ENCODE measurements around the gene CNTNAP2. TPM values are rescaled to one million over a fixed set of nuclear protein-coding genes. Genes with fewer than 3 reads are reported as not detected.

CNTNAP2 gene
- polyA plus RNA-seq, 4 donors: 0.54 to 10.1 (median 2.6) TPM

DNA sequence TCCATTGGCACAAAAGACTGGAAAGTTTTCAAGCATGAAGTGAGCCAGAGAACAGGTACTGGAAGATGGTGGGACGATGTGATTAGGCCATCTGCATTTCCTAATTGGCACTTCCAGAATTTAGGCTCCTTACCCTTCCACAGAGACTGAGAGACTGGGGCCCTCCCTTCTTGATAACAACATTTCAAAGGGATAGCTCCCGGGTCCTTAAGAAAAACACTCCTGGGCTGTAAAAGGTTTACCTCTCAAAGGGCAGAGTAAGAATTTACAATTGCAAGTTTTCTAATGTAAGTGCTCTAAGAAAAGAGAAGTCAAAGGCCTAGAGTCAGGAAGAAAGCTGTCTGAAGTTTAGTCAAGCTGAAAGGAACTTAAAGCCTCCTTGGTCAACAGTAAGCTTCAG lies 1914.4 kb downstream of the CNTNAP2 start:
- H3K27me3 ChIP-seq (ENCODE audit: control insufficient read depth in 3 of 3, insufficient read depth in 3 of 3, low read length in 3 of 3): no peaks in the 10 kb centered on the region
- DNase-seq: no peak
- WGBS, 3 donors: 39 to 49% (median 41%) methylated on average over 2 of the region's 2 CpGs
- FAIRE-seq: no peak
- no peaks in the 10 kb centered on the region for H3K4me1 ChIP-seq (ENCODE audit: control insufficient read depth in 3 of 3, insufficient read depth in 2 of 3, low read depth in 1 of 3, low read length in 2 of 3)
- no peak overlapping the region for H3K27ac ChIP-seq (ENCODE audit: low read depth in 1 of 3, low read length in 2 of 3)
- no peaks in the 10 kb centered on the region for H3K36me3 ChIP-seq (ENCODE audit: control insufficient read depth in 3 of 3, insufficient read depth in 2 of 3, low read depth in 1 of 3, low read length in 3 of 3)
- H3K9me3 ChIP-seq (ENCODE audit: control insufficient read depth in 2 of 2, insufficient read depth in 1 of 2, low read depth in 1 of 2, low read length in 1 of 2): no peaks in the 10 kb centered on the region
- H3K4me3 ChIP-seq (ENCODE audit: low read depth in 1 of 3, low read length in 3 of 3): no peak overlapping the region

DNA sequence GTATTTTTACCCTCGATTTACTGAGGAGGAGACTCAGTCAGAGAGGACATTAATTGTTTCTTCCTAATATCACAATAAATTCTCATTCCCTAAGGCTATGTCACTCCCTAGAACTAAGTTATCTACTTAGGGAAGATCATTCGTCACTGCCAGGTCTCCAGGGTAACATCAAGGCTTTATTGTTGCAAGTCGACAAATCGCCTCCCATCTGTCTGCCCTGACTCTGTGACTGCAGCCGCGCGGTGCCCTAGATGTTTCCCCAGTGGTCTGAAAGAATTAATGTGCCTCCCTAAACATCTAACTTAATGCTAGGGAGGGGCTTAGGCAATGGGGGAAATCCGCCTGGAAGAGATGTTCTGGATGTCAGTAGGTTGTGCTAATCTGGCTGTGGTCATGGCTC lies 1915.2 kb downstream of the CNTNAP2 start:
- Histone ChIP-seq H3K36me3 (ENCODE audit: control insufficient read depth in 3 of 3, insufficient read depth in 2 of 3, low read depth in 1 of 3, low read length in 3 of 3) (no peaks in the 10 kb centered on the region), H3K4me3 (ENCODE audit: low read depth in 1 of 3, low read length in 3 of 3) (no peak overlapping the region), H3K4me1 (ENCODE audit: control insufficient read depth in 3 of 3, insufficient read depth in 2 of 3, low read depth in 1 of 3, low read length in 2 of 3) (no peaks in the 10 kb centered on the region), H3K27me3 (ENCODE audit: control insufficient read depth in 3 of 3, insufficient read depth in 3 of 3, low read length in 3 of 3) (no peaks in the 10 kb centered on the region), H3K27ac (ENCODE audit: low read depth in 1 of 3, low read length in 2 of 3) (no peak overlapping the region), H3K9me3 (ENCODE audit: control insufficient read depth in 2 of 2, insufficient read depth in 1 of 2, low read depth in 1 of 2, low read length in 1 of 2) (no peaks in the 10 kb centered on the region)
- no peak for FAIRE-seq
- WGBS, 3 donors: 71 to 77% (median 74%) methylated on average over 8 of the region's 8 CpGs
- no peak for DNase-seq

DNA sequence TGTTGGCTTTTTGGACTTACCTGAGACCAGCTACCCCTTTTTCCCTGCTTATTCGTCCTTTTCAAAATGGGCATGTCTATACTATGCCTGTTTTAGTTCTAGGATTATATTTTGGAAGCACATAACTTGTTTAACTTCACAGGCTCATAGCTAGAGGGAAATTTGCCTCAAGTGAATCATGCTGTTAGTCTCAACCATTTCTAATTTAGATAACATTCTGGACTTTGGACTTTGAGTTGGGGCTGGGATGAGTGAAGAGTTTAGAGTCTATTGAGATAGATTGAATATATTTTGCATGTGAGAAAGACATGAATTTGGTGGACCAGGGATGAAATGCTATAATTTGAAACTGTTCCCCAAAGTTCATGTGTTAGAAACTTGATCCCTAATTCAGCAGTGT lies 1919.3 kb downstream of the CNTNAP2 start:
- no peak overlapping the region for H3K27ac ChIP-seq (ENCODE audit: low read depth in 1 of 3, low read length in 2 of 3)
- no peaks in the 10 kb centered on the region for H3K4me1 ChIP-seq (ENCODE audit: control insufficient read depth in 3 of 3, insufficient read depth in 2 of 3, low read depth in 1 of 3, low read length in 2 of 3)
- peak; percentile 12 to 27 for DNase-seq
- H3K36me3 ChIP-seq (ENCODE audit: control insufficient read depth in 3 of 3, insufficient read depth in 2 of 3, low read depth in 1 of 3, low read length in 3 of 3): no peaks in the 10 kb centered on the region
- H3K4me3 ChIP-seq (ENCODE audit: low read depth in 1 of 3, low read length in 3 of 3): no peak overlapping the region
- 34 to 66% (median 38%) methylated on average over 1 of the region's 1 CpG for WGBS, 3 donors
- no peaks in the 10 kb centered on the region for H3K9me3 ChIP-seq (ENCODE audit: control insufficient read depth in 2 of 2, insufficient read depth in 1 of 2, low read depth in 1 of 2, low read length in 1 of 2)
- no peak for FAIRE-seq
- no peaks in the 10 kb centered on the region for H3K27me3 ChIP-seq (ENCODE audit: control insufficient read depth in 3 of 3, insufficient read depth in 3 of 3, low read length in 3 of 3)

DNA sequence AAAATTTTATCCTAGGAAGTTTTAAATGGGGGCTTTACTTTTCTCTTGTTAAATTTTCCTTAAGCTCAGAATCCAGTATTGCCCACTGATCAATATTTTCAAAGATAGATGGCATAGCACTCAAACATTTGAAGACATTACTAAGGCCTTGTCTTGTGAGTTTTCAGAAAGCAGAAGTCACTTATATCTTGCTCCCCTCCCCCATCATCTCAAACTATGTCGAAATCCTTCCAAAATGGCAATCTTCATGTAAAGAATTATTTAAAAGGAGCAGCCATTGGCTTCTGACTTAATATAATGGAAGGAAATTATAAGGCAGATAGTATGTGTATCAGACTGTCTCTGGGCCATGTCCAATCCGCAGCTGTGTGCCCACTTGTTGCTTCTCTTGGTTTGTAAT lies 1920.4 kb downstream of the CNTNAP2 start:
- WGBS, 3 donors: 67 to 90% (median 77%) methylated on average over 2 of the region's 2 CpGs
- Histone ChIP-seq H3K27ac (ENCODE audit: low read depth in 1 of 3, low read length in 2 of 3) (no peak overlapping the region), H3K27me3 (ENCODE audit: control insufficient read depth in 3 of 3, insufficient read depth in 3 of 3, low read length in 3 of 3) (no peaks in the 10 kb centered on the region), H3K4me1 (ENCODE audit: control insufficient read depth in 3 of 3, insufficient read depth in 2 of 3, low read depth in 1 of 3, low read length in 2 of 3) (no peaks in the 10 kb centered on the region), H3K4me3 (ENCODE audit: low read depth in 1 of 3, low read length in 3 of 3) (no peak overlapping the region), H3K9me3 (ENCODE audit: control insufficient read depth in 2 of 2, insufficient read depth in 1 of 2, low read depth in 1 of 2, low read length in 1 of 2) (no peaks in the 10 kb centered on the region), H3K36me3 (ENCODE audit: control insufficient read depth in 3 of 3, insufficient read depth in 2 of 3, low read depth in 1 of 3, low read length in 3 of 3) (no peaks in the 10 kb centered on the region)
- FAIRE-seq (no peak), DNase-seq (no peak)

DNA sequence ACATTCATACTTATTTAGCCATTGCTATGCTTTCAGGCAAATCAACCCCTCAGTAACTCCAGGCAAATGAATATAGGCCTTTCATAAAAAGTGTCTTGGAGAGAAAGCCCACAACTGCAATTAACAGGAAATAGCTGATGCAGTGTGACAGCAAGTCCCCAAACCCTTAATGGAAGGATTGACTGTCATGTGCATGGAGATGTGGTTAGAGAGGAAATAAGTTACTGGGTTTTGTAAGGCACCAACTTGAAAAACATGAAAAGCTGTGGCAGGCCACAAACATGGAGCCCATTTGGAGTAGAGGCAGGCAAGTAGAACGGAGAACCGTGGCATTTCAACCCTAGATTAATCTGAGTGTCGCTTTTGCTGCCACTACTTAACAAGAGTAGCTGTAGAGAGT lies 1924.6 kb downstream of the CNTNAP2 start:
- Histone ChIP-seq H3K9me3 (ENCODE audit: control insufficient read depth in 2 of 2, insufficient read depth in 1 of 2, low read depth in 1 of 2, low read length in 1 of 2) (no peaks in the 10 kb centered on the region), H3K4me3 (ENCODE audit: low read depth in 1 of 3, low read length in 3 of 3) (no peak overlapping the region), H3K4me1 (ENCODE audit: control insufficient read depth in 3 of 3, insufficient read depth in 2 of 3, low read depth in 1 of 3, low read length in 2 of 3) (no peaks in the 10 kb centered on the region), H3K27ac (ENCODE audit: low read depth in 1 of 3, low read length in 2 of 3) (no peak overlapping the region), H3K27me3 (ENCODE audit: control insufficient read depth in 3 of 3, insufficient read depth in 3 of 3, low read length in 3 of 3) (no peaks in the 10 kb centered on the region), H3K36me3 (ENCODE audit: control insufficient read depth in 3 of 3, insufficient read depth in 2 of 3, low read depth in 1 of 3, low read length in 3 of 3) (no peaks in the 10 kb centered on the region)
- FAIRE-seq (no peak), DNase-seq (no peak)
- WGBS, 3 donors: 76 to 85% (median 82%) methylated on average over 3 of the region's 3 CpGs

DNA sequence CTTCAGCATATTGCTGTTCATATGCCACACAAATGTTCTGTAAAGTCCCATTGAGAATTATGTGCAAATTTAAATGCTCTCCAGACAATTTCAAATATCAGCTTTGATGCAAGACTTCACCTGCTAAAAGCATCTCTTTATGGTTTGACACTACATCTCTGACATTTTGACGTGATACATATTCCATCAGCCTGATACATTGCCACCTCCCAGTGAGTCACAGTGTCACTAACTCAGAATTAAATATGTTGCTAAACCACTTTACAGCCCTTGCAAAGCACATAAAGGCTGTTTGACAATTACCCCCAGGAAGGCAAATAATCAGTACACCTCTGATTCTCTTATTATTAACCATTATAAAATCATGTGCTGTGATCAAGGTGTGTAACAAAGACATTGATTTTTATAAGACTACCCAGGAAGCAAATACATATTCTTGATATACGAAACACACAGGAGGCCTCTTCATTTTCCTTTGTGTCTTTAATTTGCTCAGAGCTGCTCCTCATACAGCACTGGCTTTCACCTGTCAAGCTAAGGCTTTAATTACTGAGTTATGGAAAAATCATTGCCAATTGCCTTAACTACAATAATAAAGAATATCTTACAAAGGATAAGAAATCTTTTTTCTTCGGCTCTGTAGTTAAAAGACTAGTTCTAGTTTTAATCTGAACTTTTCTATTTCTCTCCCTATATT lies 1926.5 kb downstream of the CNTNAP2 start:
- H3K27ac ChIP-seq (ENCODE audit: low read depth in 1 of 3, low read length in 2 of 3): no peak overlapping the region
- no peak for FAIRE-seq
- no peaks in the 10 kb centered on the region for H3K9me3 ChIP-seq (ENCODE audit: control insufficient read depth in 2 of 2, insufficient read depth in 1 of 2, low read depth in 1 of 2, low read length in 1 of 2)
- H3K4me3 ChIP-seq (ENCODE audit: low read depth in 1 of 3, low read length in 3 of 3): no peak overlapping the region
- DNase-seq: no peak
- no peaks in the 10 kb centered on the region for H3K4me1 ChIP-seq (ENCODE audit: control insufficient read depth in 3 of 3, insufficient read depth in 2 of 3, low read depth in 1 of 3, low read length in 2 of 3)
- H3K36me3 ChIP-seq (ENCODE audit: control insufficient read depth in 3 of 3, insufficient read depth in 2 of 3, low read depth in 1 of 3, low read length in 3 of 3): no peaks in the 10 kb centered on the region
- 47 to 74% (median 56%) methylated on average over 3 of the region's 3 CpGs for WGBS, 3 donors
- no peaks in the 10 kb centered on the region for H3K27me3 ChIP-seq (ENCODE audit: control insufficient read depth in 3 of 3, insufficient read depth in 3 of 3, low read length in 3 of 3)

DNA sequence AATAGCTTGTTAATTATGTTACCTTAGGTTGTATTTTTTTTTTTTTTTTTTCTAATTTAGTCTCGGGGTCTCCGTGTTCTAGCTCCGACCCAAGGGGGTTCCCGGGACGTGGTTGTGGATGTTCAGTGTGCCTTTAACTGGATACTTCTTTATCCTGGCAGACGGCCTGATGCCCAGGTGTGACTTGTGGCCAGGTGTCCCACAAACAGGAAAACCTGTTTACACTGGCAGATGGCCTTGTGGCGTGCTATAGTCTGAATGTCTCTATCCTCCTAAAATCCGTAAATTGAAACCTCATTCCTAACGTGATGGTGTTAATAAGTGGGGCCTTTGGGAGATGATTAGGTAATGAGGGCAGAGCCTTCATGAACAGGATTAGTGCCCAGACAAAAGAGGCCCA lies 1927.6 kb downstream of the CNTNAP2 start:
- no peaks in the 10 kb centered on the region for H3K4me1 ChIP-seq (ENCODE audit: control insufficient read depth in 3 of 3, insufficient read depth in 2 of 3, low read depth in 1 of 3, low read length in 2 of 3)
- no peak for DNase-seq
- 76 to 90% (median 77%) methylated on average over 9 of the region's 9 CpGs for WGBS, 3 donors

DNA sequence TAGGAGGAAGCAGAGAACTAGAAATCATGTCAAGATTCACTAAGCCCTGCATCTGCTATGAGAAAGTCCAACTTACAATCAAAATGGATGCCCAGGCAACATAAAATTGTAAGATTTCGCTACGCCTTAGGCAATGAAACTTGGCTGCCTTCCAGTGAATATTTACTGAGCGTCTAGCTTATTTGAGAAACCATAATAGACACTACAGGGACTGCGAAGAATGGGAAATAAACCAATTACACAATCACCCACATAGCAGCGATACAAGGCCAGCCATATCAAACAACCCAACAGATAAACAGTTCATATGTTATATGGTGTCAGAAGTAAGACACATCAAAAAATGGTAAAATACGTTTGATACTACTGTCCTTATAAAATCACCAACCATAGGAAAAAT lies 1928.9 kb downstream of the CNTNAP2 start:
- H3K27me3 ChIP-seq (ENCODE audit: control insufficient read depth in 3 of 3, insufficient read depth in 3 of 3, low read length in 3 of 3): no peaks in the 10 kb centered on the region
- DNase-seq: no peak
- H3K4me3 ChIP-seq (ENCODE audit: low read depth in 1 of 3, low read length in 3 of 3): no peak overlapping the region
- H3K36me3 ChIP-seq (ENCODE audit: control insufficient read depth in 3 of 3, insufficient read depth in 2 of 3, low read depth in 1 of 3, low read length in 3 of 3): no peaks in the 10 kb centered on the region
- no peaks in the 10 kb centered on the region for H3K9me3 ChIP-seq (ENCODE audit: control insufficient read depth in 2 of 2, insufficient read depth in 1 of 2, low read depth in 1 of 2, low read length in 1 of 2)
- H3K27ac ChIP-seq (ENCODE audit: low read depth in 1 of 3, low read length in 2 of 3): no peak overlapping the region
- no peak for FAIRE-seq
- WGBS, 3 donors: 79 to 82% (median 80%) methylated on average over 6 of the region's 6 CpGs
- H3K4me1 ChIP-seq (ENCODE audit: control insufficient read depth in 3 of 3, insufficient read depth in 2 of 3, low read depth in 1 of 3, low read length in 2 of 3): no peaks in the 10 kb centered on the region

More for the DNA sequence above, 1927.6 kb downstream of the CNTNAP2 start:
- FAIRE-seq: no peak
- no peaks in the 10 kb centered on the region for H3K27me3 ChIP-seq (ENCODE audit: control insufficient read depth in 3 of 3, insufficient read depth in 3 of 3, low read length in 3 of 3)
- H3K27ac ChIP-seq (ENCODE audit: low read depth in 1 of 3, low read length in 2 of 3): no peak overlapping the region
- H3K4me3 ChIP-seq (ENCODE audit: low read depth in 1 of 3, low read length in 3 of 3): no peak overlapping the region
- H3K36me3 ChIP-seq (ENCODE audit: control insufficient read depth in 3 of 3, insufficient read depth in 2 of 3, low read depth in 1 of 3, low read length in 3 of 3): no peaks in the 10 kb centered on the region
- no peaks in the 10 kb centered on the region for H3K9me3 ChIP-seq (ENCODE audit: control insufficient read depth in 2 of 2, insufficient read depth in 1 of 2, low read depth in 1 of 2, low read length in 1 of 2)

DNA sequence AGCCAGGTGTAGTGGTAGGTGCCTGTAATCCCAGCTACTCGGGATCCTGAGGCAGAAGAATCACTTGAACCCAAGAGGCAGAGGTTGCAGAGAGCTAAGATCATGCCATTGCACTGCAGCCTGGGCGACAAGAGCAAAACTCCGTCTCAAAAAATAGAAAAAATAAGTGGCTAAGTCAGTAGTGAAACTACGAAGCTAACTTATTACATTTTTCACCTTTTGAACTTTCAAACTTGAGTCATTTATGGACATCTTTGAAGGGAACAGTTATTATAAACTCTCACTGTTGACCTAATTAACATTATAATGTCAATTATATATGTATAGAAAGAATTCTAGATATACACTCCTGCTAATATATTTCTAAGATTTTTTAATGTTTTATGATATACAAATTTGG lies 1932.5 kb downstream of the CNTNAP2 start:
- 71 to 76% (median 76%) methylated on average over 4 of the region's 4 CpGs for WGBS, 3 donors
- Histone ChIP-seq H3K27ac (ENCODE audit: low read depth in 1 of 3, low read length in 2 of 3) (no peak overlapping the region), H3K9me3 (ENCODE audit: control insufficient read depth in 2 of 2, insufficient read depth in 1 of 2, low read depth in 1 of 2, low read length in 1 of 2) (no peaks in the 10 kb centered on the region), H3K27me3 (ENCODE audit: control insufficient read depth in 3 of 3, insufficient read depth in 3 of 3, low read length in 3 of 3) (no peaks in the 10 kb centered on the region), H3K36me3 (ENCODE audit: control insufficient read depth in 3 of 3, insufficient read depth in 2 of 3, low read depth in 1 of 3, low read length in 3 of 3) (no peaks in the 10 kb centered on the region), H3K4me3 (ENCODE audit: low read depth in 1 of 3, low read length in 3 of 3) (no peak overlapping the region), H3K4me1 (ENCODE audit: control insufficient read depth in 3 of 3, insufficient read depth in 2 of 3, low read depth in 1 of 3, low read length in 2 of 3) (no peaks in the 10 kb centered on the region)
- no peak for DNase-seq
- no peak for FAIRE-seq

All from small intestine (tissue), 7 donors.